Ishikawa (cell line): ENCODE results near the gene TLNRD1.

Experiments
- CEBPB ChIP-seq: IDR thresholded peaks from 2 replicates; pipeline ENCODE4 v1.6.1; 2012
- CREB1 ChIP-seq: IDR thresholded peaks from 2 replicates; pipeline ENCODE4 v1.6.1; 2012; ENCODE audit warnings: low read depth
- EGR1 ChIP-seq: IDR thresholded peaks from 2 replicates; pipeline ENCODE4 v1.6.1; 2012
- EP300 ChIP-seq: IDR thresholded peaks from 2 replicates; pipeline ENCODE4 v1.6.1; 2012; ENCODE audit warnings: borderline replicate concordance
- FOXM1 ChIP-seq: IDR thresholded peaks from 2 replicates; pipeline ENCODE4 v1.6.1; 2012; ENCODE audit warnings: low read depth, borderline replicate concordance
- MAX ChIP-seq: IDR thresholded peaks from 2 replicates; pipeline ENCODE4 v1.6.1; 2012
- NFIC ChIP-seq: IDR thresholded peaks from 2 replicates; pipeline ENCODE4 v1.6.1; 2012
- RAD21 ChIP-seq: IDR thresholded peaks from 2 replicates; pipeline ENCODE4 v1.6.1; 2012; ENCODE audit warnings: low read depth
- REST ChIP-seq: IDR thresholded peaks from 2 replicates; pipeline ENCODE4 v1.6.1; 2012; ENCODE audit warnings: low read depth, mild to moderate bottlenecking
- TAF1 ChIP-seq: IDR thresholded peaks from 2 replicates; pipeline ENCODE4 v1.6.1; 2012; ENCODE audit warnings: low read depth, mild to moderate bottlenecking
- TCF12 ChIP-seq: IDR thresholded peaks from 2 replicates; pipeline ENCODE4 v1.6.1; 2012; ENCODE audit warnings: low read depth
- TEAD4 ChIP-seq: IDR thresholded peaks from 2 replicates; pipeline ENCODE4 v1.6.1; 2012
- USF1 ChIP-seq: IDR thresholded peaks from 2 replicates; pipeline ENCODE4 v1.6.1; 2012
- YY1 ChIP-seq: IDR thresholded peaks from 2 replicates; pipeline ENCODE4 v1.6.1; 2012; ENCODE audit warnings: low read depth
- ZBTB7A ChIP-seq: IDR thresholded peaks from 2 replicates; pipeline ENCODE4 v1.6.1; 2012; ENCODE audit warnings: low read depth

The TLNRD1 gene

GRCh38 chr15:81047928-81048327, 47.2 kb downstream of the TLNRD1 start:
- TF ChIP-seq FOXM1, result no peak
- no peak for TF ChIP-seq TCF12
- no peak for TF ChIP-seq YY1
- no peak for TF ChIP-seq RAD21
- no peak for TF ChIP-seq TAF1
- no peak for TF ChIP-seq EGR1
- no peak for TF ChIP-seq TEAD4
- TF ChIP-seq EP300, result no peak
- no peak for TF ChIP-seq CEBPB
- TF ChIP-seq USF1, result no peak

GRCh38 chr15:81049835-81050234, 49.1 kb downstream of the TLNRD1 start:
- TF ChIP-seq USF1 (no peak), FOXM1 (no peak), CEBPB (no peak), TEAD4 (no peak), RAD21 (no peak), TAF1 (no peak), TCF12 (no peak), EGR1 (no peak), YY1 (no peak), CREB1 (no peak), REST (no peak)

GRCh38 chr15:81050259-81050658, 49.5 kb downstream of the TLNRD1 start:
- TF ChIP-seq EP300, result no peak
- no peak for TF ChIP-seq USF1
- TF ChIP-seq MAX, result no peak
- TF ChIP-seq FOXM1, result no peak
- TF ChIP-seq TEAD4, result no peak
- no peak for TF ChIP-seq RAD21
- TF ChIP-seq ZBTB7A, result no peak
- no peak for TF ChIP-seq NFIC
- TF ChIP-seq REST, result no peak
- TF ChIP-seq CEBPB, result no peak
- no peak for TF ChIP-seq YY1
- no peak for TF ChIP-seq EGR1
- no peak for TF ChIP-seq TCF12
- TF ChIP-seq CREB1, result no peak
- no peak for TF ChIP-seq TAF1

GRCh38 chr15:81050805-81051204, 50.1 kb downstream of the TLNRD1 start:
- TF ChIP-seq TCF12 (no peak), USF1 (no peak), ZBTB7A (no peak), EGR1 (no peak), CEBPB (no peak), CREB1 (no peak), RAD21 (no peak), YY1 (no peak), REST (no peak), MAX (no peak), FOXM1 (no peak), TEAD4 (no peak), EP300 (no peak), TAF1 (no peak), NFIC (no peak)
